NCI-H526 treated with DMSO at 0.1 percent for 48 hours (cell line): ENCODE data around the gene SH3D19.

Experiments used
- DNase-seq: peaks from one replicate; lab custom pipeline; 2025; lab: John Stamatoyannopoulos, UW

SH3D19 gene

DNA sequence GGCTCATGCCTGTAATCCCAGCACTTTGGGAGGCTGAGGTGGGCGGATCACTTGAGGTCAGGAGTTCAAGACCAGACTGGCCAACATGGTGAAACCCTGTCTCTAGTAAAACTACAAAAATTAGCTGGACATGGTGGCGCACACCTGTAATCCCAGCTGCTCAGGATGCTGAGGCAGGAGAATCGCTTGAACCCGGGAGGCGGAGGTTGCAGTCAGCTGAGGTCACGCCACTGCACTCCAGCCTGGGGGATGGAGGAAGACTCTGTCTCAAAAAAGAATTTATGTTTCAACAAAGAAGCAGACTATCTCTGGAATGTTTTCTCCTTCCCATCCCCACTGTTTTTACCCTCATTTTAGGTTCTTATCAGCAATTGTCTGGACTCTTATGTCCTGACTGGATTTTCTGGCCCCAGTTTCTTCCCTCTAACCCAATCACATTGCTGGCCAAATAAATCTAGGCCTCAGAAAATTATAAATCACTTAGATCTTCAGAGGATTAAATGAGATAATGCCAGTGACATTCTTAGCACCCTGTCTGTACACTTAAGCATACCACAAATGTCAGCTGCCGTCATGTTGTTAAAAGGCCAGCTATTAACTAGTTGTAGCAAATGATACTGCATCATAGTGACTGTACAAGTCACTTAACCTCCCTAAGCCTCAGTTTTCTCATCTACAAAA lies 93.3 kb downstream of the SH3D19 start:
- DNase-seq = no peak

DNA sequence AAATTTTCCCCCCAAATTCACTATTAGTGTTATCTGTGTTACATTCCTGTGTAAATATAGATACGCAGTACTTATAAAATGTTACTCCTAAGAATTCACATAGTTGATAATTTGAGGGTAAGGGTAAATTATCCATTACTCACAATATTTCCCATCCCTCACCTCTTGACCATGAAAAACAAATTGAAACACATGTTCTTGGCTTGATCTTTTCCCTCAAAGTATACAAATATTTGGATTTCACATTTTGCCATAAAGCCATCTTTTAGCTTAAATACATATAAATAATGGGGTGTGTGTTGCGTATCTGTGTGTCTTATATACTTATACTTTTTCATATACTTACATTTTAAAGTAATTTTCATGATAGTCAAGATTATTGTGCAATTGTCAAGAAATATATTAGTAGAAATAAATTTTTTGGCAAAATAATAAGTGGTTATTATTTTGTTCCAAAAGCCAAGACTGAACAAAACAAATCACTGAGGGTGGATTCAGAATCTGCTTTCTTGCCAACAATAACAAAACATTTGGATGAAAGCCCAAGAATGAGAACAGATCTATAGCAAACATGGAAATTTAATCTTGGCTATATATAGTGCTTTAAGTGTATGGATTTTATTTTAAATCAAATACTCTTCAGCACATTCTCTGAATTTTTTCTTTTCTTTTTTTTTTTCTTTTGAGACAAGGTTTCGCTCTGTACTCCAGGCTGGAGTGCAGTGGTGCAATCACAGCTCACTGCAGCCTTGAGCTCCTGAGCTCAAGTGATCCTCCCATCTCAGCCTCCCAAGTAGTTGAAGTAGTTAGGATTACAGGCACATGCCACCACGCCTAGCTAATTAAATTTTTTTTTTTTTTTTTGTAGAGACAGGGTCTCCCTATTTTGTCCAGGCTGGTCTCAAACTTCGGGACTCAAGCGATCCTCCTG lies 97.0 kb downstream of the SH3D19 start:
- DNase-seq = no peak

DNA sequence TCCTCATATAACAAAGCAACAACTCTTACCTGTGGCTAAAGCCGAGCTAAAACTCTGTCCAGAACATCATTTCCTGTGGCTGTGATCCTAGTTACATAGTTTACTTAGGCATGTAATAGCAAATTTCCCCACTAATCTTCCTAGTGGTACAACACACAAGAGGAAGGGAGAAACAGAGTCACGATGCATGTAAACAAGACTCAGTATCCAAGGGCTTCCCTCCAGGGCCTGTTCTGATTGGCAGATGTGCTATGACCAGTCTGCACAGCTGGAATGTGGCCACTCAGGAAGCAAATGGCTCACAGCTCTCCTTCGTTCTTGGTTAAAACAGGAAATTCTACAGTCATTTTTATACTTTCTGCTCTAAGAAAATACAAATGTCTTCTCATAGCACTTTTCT lies 97.7 kb downstream of the SH3D19 start:
- no peak for DNase-seq

DNA sequence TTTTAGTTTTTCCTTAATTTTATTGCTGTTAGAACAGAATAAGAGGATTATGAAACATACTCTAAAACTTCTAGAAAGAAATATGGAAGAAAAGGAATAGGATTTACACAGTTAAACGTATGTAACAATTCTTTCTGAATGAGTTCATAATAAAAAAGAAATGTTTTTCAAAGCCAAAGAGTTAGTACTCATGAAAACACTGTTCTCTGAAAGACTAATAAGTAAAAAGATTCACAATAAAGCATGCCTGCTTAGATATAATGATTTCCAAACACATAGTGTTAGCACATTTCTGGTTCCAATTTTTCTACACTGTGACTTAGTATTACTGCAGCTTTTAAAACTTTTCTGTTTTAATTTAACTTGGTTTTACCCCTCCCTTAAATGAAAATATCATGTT lies 98.2 kb downstream of the SH3D19 start:
- DNase-seq = no peak

DNA sequence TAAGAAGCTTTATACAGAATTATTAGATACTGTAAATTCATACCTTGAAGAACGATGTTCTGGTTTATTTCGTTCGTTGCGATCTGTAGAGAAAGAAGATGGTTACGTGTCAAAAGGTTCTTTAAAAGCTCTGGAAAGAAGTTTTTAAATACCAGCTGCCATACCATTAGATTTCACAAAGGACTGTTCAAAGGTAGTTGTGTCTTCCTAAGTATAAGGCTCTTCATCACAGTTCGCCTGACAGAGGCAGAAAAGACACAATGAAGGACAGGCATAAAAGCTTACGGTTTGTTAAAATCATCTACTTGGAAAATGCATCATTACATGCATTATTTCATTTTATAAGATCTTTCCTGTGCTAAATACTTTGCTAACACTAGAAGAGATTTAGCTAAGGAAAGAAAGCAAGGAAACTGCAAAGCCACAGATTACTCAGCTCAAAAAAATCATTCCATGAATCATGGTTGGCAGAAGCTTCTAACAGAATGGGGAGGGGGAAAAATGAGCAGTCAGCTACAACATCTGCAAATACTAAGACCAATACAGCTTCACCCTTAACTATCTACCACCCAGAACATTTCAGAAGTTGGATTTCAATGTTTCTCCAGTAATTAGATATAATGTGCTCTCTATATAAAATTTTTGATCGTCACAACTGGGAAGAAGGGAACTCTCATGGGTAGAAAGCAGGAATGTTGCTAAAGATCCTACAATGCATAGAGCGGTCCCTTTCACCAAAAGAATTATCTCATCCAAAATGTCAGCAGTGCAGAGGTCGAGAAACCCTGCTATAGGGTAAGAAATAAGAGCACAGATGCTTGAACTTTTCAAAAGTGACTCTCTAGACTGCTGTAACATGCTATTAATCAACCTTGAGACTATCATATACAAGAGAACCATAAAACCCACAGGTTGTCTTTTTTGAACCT lies 99.1 kb downstream of the SH3D19 start:
- no peak for DNase-seq

DNA sequence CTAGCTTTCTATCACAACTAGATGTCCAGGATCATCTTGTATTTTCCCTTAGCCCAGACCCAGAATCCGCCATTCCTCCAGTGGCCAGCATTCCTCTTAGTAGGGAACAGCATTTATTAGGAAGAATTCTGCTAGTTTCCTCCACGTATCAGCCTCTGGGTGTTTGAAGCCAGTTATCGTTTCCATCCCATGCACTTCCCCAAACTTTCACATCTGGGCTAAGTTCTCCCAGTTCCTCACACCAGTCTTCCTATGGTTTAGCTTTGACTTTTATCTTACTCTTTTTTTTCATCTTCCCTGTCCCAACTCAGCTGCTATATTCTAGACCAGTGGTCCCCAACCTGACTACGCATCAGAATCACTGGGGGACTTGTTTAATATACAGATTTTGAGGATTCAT lies 101.9 kb downstream of the SH3D19 start:
- DNase-seq = no peak

DNA sequence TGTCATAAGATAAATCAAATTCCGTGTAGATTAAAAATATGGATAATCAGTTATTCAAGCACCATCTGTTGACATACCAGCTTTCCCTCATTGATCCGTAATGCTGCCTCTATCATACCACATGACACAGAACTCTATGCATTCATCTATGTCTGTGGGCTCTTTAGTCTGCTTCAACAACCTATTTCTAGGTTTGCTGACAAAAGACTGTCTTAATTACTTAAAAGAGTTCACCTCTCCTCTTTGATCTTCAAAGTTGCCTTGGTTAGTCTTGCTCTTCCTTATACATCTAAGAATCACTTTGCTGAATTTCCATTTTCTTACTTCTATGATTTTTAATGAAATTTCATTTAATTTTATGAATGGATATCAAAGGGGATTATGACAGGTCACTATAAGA lies 105.5 kb downstream of the SH3D19 start:
- no peak for DNase-seq

DNA sequence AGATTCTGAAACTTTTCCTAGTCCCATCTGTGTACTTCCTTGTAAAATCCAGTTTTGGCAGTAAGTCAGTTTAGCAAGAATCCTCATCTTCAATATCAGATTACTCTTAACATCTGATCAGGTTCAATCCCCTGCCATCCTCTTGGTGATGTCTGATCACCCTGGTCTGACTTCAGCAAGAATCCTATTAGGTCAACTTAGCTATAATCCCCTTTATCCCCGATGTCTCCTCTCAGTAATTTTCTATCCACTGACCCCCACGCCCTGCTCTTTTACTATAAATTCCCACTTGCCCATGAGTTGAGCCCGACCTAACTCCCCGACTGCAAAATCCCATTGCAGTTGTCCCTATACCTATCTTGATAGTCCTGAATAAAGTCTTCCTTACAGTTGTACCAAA lies 106.3 kb downstream of the SH3D19 start:
- no peak for DNase-seq

DNA sequence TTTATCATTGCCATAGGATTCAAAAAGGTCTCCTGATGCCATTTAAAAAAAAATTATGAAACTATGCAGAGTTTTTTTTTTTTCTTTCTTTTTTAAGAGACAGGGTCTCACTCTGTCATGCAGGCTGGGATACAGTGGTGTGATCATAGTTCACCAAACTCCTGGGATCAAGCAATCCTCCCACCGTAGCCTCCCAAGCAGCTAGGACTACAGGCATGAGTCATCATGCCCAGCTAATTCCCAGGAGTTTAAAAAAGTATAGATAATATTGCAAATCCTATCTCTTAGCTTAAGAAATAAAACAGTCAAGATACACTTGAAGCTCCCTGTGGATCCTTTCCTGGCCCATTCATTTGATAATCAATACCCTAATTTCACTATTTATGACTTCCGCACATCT lies 107.1 kb downstream of the SH3D19 start:
- DNase-seq = no peak

DNA sequence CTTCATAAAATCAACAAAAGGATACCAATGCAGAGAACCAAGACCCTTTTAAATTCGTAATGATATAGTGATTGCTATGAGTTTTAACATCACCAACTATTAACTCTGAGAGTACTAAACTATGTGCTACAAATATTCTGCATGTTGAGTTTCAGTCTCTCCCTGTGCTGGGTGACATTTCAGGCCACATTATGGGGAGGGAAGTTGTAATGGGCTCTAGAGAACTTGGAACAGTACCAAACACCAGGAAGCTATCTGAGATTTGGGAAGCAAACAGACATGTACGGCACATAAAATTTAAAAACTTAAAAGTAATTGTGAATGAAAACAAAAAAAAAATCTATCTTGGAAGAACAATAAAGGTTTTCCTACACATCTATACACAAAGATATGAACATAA lies 108.1 kb downstream of the SH3D19 start:
- no peak for DNase-seq

DNA sequence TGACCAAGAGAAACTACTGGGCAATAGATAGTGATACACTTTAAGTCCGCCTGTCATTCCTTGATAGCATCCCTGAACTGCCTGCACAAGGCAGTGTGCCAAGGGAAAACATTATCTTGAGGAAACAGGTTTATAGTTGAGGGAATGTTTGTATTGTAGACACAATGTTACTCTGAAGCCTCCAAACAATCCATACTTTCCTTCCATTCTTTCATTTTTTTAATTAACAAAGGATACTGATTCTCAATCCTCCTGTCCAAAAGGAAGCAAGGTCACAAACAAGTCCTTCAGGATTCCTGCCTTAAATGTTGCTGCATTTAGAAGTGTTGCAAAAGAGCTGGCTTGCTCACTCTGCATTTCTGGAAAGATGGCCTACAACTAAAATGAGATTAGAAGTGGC lies 110.1 kb downstream of the SH3D19 start:
- no peak for DNase-seq

DNA sequence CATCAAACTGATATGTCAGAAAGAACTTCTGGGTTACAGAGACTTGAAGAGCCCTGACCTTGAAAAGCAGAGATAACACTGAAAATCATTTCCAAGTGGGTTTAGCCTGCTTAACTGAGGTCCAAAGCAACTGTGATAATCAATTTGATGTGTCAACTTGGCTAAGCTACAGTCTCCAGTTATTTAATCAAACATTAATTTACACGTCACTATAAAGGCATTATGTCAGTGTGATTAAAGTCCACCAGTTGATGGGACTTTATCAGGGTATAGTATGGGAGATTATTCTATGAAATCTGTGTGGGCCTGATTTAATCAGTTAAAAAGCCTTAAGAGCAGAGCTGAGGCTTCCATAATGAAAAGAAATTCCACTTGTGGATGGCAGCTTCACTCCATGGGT lies 117.5 kb downstream of the SH3D19 start:
- no peak for DNase-seq

DNA sequence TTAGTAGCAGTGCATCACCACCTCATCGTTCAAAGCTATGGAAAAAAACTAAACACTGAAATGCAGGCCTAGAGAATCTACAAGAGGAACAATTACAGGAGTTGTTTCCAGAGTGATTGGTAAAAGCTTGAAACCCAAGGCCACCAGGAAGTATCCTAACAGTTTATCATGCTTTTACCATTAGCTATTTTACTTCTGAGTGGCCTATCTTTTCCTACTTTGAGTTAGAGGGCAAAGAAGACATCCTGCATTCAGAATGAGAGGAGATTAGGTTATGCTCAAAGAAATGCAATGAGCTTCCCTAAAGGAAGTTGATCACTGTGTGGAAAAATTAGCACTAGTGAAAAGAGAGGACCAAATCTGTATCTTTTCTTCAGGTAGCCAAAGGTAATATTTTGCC lies 118.2 kb downstream of the SH3D19 start:
- DNase-seq = no peak

DNA sequence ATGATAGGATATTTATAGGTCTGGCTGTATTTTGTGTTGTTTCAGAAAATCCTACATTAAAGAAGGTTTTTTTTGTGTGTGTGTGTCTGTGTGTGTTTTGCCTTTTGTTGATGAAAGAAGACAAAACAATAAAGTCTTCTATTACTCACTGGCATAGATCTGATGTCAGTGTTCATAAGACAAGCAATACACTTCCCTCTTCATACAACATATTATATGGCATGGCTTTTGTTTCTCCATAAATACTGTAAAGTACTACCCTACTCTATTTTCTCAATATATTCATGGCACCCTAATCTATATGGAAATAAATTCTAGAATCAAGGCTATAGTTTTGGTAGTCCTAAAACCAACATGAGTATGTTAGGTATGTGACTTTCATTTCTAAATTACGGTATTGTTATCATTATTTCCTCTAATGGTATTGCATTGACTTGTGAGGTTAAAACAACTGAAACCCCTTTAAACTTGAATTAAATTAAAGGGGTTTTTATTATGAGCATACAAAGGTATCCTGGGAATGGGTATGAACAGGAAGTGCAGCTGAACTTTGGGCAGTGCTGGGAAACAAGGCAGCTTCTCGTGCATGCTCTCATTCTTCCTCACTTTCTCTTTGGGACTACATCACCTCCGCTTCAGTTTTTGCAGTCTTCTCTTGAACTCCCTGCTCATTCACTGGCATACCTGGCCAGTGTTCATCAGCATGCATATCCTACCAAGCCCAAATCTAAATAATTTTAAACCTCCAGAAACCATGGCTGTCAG lies 119.0 kb downstream of the SH3D19 start:
- DNase-seq = no peak

DNA sequence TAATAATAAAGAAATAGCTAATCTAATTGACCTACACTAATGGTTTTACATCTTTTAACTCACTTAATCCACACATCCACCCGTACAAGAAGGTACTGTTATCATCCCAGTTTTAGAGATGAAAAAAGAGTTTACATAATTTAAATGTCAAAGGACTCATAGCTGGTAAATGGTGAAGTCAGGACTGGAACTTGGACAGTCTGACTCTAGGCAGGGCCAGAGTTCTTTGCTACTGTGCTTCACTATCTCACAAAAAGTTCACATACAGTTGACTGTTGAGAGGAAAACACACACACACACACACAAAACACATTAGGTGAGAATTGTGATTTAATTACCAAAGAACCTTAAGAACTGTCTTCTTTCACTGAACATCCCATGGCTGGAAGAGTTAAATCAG lies 119.7 kb downstream of the SH3D19 start:
- no peak for DNase-seq

DNA sequence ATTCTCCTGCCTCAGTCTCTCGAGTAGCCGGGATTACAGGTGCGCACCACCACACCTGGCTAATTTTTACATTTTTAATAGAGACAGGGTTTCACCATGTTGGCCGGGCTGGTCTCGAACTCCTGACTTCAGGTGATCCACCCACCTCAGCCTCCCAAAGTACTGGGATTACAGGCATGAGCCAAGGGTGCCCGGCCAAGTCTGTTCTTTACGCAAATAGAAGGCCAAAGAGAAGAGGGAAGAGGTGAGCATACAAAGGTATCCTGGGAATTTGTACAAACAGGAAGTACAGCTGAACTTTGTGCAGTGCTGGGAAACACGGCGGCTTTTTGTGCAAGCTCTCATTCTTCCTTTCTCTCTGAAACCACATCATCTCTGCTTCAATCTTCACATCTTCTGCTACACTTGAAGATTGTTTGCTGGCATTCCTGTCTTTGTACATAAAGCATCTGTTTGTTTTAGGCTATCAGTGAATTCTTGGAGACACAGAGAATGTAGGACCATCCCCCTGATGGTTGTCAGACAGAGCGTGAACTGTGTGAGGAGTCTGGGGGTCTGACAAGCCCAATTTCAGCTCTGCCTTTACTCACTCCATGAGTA lies 120.4 kb downstream of the SH3D19 start:
- no peak for DNase-seq

DNA sequence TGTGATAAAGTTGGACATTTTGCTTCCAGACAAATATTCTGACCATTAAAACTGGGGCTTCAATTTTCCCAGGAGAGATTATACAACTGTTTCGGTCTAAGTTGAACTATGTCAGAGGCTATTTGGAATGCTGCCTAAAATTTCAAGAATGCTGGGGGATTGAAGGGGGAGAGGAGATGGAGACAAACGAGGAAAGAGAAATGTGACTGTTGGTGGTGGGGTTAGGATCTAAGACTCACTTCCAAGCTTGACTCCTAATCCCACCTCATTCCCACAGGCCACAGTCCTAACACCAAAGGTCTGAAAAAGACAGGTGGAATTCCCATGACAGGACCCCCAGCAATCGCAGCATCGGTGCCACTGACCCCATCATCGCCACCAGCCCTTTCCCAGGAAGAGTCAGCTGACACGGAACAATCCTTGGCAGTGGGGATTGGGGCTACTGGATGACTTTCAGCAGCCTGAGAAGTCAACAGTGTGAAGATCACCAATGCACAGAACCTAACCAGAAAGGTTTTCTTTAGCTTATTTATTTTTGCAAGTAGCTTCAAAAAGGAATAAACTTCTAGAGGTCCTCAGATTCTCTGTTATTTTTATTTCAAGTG lies 122.5 kb downstream of the SH3D19 start:
- DNase-seq = no peak

DNA sequence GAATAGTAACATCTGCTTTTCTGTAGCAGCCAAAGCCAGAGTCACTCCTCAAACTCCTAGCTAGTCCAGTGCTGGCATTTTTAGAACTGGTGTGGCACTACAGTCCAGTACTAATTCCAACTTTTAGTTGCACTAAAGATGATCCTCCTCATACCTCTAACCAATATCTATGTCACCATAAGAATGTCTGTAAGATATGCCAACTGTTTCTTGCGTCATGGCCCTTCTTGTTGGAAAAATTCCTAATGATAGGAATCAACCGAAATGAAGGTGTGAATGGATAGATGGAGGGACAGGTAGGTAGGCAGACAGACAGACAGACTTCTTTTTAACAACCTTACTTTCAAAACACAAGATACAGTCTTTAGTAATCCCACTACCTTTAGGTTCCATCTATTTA lies 123.0 kb downstream of the SH3D19 start:
- no peak for DNase-seq

DNA sequence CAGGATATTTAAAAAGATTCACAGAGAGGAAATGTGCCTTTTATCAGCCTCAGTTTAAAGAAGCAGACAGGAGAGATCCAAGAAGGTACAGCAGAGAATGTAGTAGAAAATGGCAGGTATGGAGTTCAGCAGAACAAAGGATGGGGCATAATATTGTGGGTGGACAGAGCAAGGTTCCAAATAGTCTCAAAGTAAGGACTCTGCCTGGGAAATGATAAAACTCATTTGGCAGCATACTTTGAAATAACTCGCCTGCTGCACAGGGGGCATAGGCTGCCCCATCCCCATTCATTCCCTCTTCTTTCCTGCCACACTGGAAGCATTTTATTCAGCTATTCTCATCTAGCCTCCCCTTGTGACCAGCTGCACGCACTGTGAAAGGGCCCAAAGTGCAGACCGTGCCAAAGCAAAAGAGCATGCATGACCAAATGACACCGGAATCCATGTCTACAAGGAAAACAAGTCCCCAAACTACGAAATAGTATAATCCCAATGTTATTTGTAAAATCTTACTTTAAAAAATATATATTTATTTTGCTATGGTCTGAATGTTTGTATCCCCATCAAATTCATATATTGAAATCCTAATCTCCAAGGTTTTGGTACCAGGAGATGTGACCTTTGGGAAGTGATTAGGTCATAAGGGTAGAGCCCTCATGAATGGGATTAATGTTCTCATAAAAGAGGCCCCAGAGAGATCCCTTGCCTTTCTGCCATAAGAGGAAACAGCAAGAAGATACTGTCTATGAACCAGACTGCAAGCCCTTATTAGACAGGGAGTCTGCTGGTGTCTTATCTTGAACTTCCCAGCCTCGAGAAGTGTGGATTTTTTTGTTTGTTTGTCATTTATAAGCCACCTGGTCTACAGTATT lies 125.8 kb downstream of the SH3D19 start:
- DNase-seq = no peak

DNA sequence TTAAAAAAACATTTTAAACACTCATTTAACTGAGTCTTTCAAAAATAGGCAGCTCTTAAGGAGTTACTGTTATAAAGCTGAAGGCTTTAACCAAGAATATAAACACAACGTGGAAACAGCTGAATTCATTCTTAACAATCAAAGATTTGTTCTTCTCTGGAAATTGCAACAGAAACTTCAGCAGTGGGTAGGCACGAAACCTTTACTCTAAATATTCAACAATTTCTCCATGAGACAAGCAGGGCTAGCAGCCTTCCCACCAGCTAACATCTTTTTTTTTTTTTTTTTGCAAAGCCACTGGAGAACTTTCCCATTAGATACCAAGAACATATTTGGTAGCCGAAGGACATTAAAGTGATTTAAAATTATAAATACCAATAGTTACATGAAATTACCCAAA lies 126.7 kb downstream of the SH3D19 start:
- DNase-seq = no peak
